Ovary (tissue), 9 donors: ENCODE data around the gene OTOR. TPM values are rescaled to one million over a fixed set of nuclear protein-coding genes. Genes with fewer than 3 reads are reported as not detected.
A peak's percentile ranks its signal among the peaks of the same experiment; 100 is the strongest.

Experiments
- DNase-seq, 5 donors: peaks; one replicate each; pipeline ENCODE4 v3.0.0-alpha.2; 2019 to 2020
- H3K27ac ChIP-seq, 2 donors: fragments of 200-600 bp; one replicate each; pipeline versions ENCODE4 v1.5.1 to v1.8.0; 2019 to 2022
- H3K27me3 ChIP-seq: fragments of 200-600 bp; one replicate; pipeline ENCODE4 v1.8.0; 2022
- H3K36me3 ChIP-seq: fragments of 200-600 bp; sonication (generic); one replicate; pipeline ENCODE4 v1.5.1; 2019
- H3K4me1 ChIP-seq: one replicate; pipeline ENCODE4 v1.8.1; 2013; ENCODE audit warnings: mild to moderate bottlenecking, moderate library complexity; ENCODE audit not compliant: insufficient read depth
- H3K4me3 ChIP-seq: fragments of 200-600 bp; sonication (generic); one replicate; pipeline ENCODE4 v1.5.1; 2017
- H3K9me3 ChIP-seq, 2 donors: fragments of 200-600 bp in 1 of 2; sonication (generic) in 1 of 2; one replicate each; pipeline versions ENCODE4 v1.5.1 to v1.8.1; 2013 to 2019; ENCODE audit warnings: mild to moderate bottlenecking in 1 of 2, moderate library complexity in 1 of 2
- CTCF ChIP-seq, 3 donors: fragments of 450-650 bp in 2 of 3; fragments of 200-600 bp in 1 of 3; IDR thresholded peaks; one replicate each; pipeline versions ENCODE4 v1.5.1 to v1.8.0; 2016 to 2022; ENCODE audit warnings: antibody characterized with exemption in 3 of 3, mild to moderate bottlenecking in 1 of 3
- EP300 ChIP-seq: sonication (generic); formaldehyde crosslinking; IDR thresholded peaks from one replicate; pipeline ENCODE4 v1.6.1; 2017; ENCODE audit warnings: antibody characterized with exemption
- POLR2A ChIP-seq: fragments of 450-650 bp; IDR thresholded peaks from one replicate; pipeline ENCODE4 v1.6.1; 2017; ENCODE audit warnings: antibody characterized with exemption, mild to moderate bottlenecking, moderate library complexity
- WGBS, 3 donors: extraction: QIAGEN DNeasy Blood & Tissue Kit in 1 of 3; methylation state at CpG; one replicate each; pipeline versions ENCODE4 v1.1.5 to v1.1.7; 2013 to 2017; 5-methylcytosine and 5-hydroxymethylcytosine counted together
- intact Hi-C, 4 donors: fragments of 100-400 bp; cut with DNase I; formaldehyde crosslinking; loops; one replicate each; pipeline versions ENCODE4 v1.11.0 to v1.15.1; 2022 to 2023
- polyA plus RNA-seq, 2 donors: library from polyadenylated mRNA; stranded (reverse); fragments of 200-250 nt in 1 of 2; fragments of 350-450 nt in 1 of 2; fragmentation: Illumina TruSeq in 1 of 2; extraction: RNeasy Lipid Tissue Mini Kit (QIAGEN cat#74804) in 1 of 2; gene quantifications; one replicate each; pipeline ENCODE4 v1.2.3, GENCODE V29; 2013 to 2014
- total RNA-seq, 7 donors: library from RNA; depleted of rRNA in 2 of 7; stranded (reverse); fragments of >200 nt in 2 of 7; fragmentation: NEBNext Ultra II Directional in 3 of 7; extraction: Animal tissue kit (Norgen Biotek cat#: 25700) in 3 of 7; gene quantifications; one replicate each; pipeline versions ENCODE4 v1.1.0 to v1.2.4, GENCODE V29; 2016 to 2023
- donor health status: DM: no; HTN: no; CAD: no; lungs with moderate emphysema.
- donor health status: DM: no; HTN: no; CAD: no.
- donor health status: Bipolar disorder and iron deficiency.
- donor health status: DM: yes; HTN: yes; CAD: no.
- donor health status: DM: no; HTN: no; CAD: no.
- donor health status: DM: yes; HTN: yes; CAD: no.

The OTOR gene
- total and polyA plus RNA-seq, 9 donors, result not detected

GRCh38 chr20:16729080-16729479 lies 19.1 kb upstream of the OTOR start:
- TF ChIP-seq POLR2A, result no peak
- TF ChIP-seq EP300, result no peak
- no peak for TF ChIP-seq CTCF (IDR thresholded peaks at IDR 0.05)
- H3K9me3 ChIP-seq, result no peaks in the 10 kb centered on the region
- no peak for DNase-seq
- intact Hi-C loops, result no loop called here
- no peaks in the 10 kb centered on the region for H3K36me3 ChIP-seq
- no peaks in the 10 kb centered on the region for H3K27me3 ChIP-seq
- H3K4me3 ChIP-seq, result peak overlapping the region; percentile 97
- WGBS, 3 donors, result 88 to 98% (median 97%) methylated on average over 1 of the region's 1 CpG
- no peak overlapping the region for H3K27ac ChIP-seq
- peaks cover 2% of the 10 kb centered on the region for H3K4me1 ChIP-seq

- peak within 1 kb of the TSS; percentile 47 to 50 for H3K27ac ChIP-seq
- H3K36me3 ChIP-seq, result no peaks in the 10 kb centered on the region
- peak within 1 kb of the TSS; percentile 97 for H3K4me3 ChIP-seq
- DNase-seq, result peak; percentile 89 to 94 (median 91)
- intact Hi-C loops, result no loop called here
- H3K27me3 ChIP-seq, result no peaks in the 10 kb centered on the region
- H3K9me3 ChIP-seq, result no peaks in the 10 kb centered on the region
- no peak for TF ChIP-seq CTCF (IDR thresholded peaks at IDR 0.05)
- peak; percentile 64 for TF ChIP-seq POLR2A
- TF ChIP-seq EP300, result no peak
- 2 to 4% (median 3%) methylated on average over 57 of the region's 57 CpGs for WGBS, 3 donors
- H3K4me1 ChIP-seq, result peaks cover 2% of the 10 kb centered on the region
Measured at GRCh38 chr20:16729565-16730460, 18.3 kb upstream of the OTOR start, which contains the start of gene SNRPB2. SNRPB2 (plus strand) TSS chr20:16730026; CDS start chr20:16731703, 1,677 bp downstream.

GRCh38 chr20:16732506-16733152 lies 15.5 kb upstream of the OTOR start:
- no peak for DNase-seq
- 89 to 90% (median 89%) methylated on average over 4 of the region's 4 CpGs for WGBS, 3 donors
- Histone ChIP-seq H3K27ac (no peak overlapping the region), H3K27me3 (no peaks in the 10 kb centered on the region), H3K4me1 (peaks cover 2% of the 10 kb centered on the region), H3K36me3 (no peaks in the 10 kb centered on the region), H3K9me3 (no peaks in the 10 kb centered on the region), H3K4me3 (no peak overlapping the region)
- intact Hi-C loops, result no loop called here
- no peak for TF ChIP-seq CTCF (IDR thresholded peaks at IDR 0.05)
- TF ChIP-seq EP300, result no peak
- TF ChIP-seq POLR2A, result no peak

- no peak overlapping the region for H3K4me3 ChIP-seq
- no peak overlapping the region for H3K27ac ChIP-seq
- TF ChIP-seq EP300 (no peak), POLR2A (no peak), CTCF (IDR thresholded peaks at IDR 0.05) (no peak)
- no peak for DNase-seq
- no peaks in the 10 kb centered on the region for H3K27me3 ChIP-seq
- WGBS, 3 donors, result 69 to 77% (median 75%) methylated on average over 6 of the region's 6 CpGs
- no peaks in the 10 kb centered on the region for H3K36me3 ChIP-seq
- H3K4me1 ChIP-seq, result no peaks in the 10 kb centered on the region
- intact Hi-C loops, result no loop called here
- no peaks in the 10 kb centered on the region for H3K9me3 ChIP-seq
Measured at GRCh38 chr20:16740365-16741072, 7.6 kb upstream of the OTOR start.
